Keratinocyte (primary cell): ENCODE results near the gene MC3R. TPM values are rescaled to one million over a fixed set of nuclear protein-coding genes. Genes with fewer than 3 reads are reported as not detected.

Experiments
- DNase-seq: peaks from one replicate; pipeline ENCODE4 v3.0.0-alpha.2; 2011; ENCODE audit warnings: low read depth, missing footprints, low spot score
- FAIRE-seq: peaks from 2 replicates; lab custom pipeline; 2011; peaks lifted over from hg19 to GRCh38; lab: Jason Lieb, UNC
- H2AFZ ChIP-seq: 2 replicates; pipeline ENCODE4 v1.6.0; 2012; ENCODE audit warnings: low read length, control low read depth, inconsistent platforms; ENCODE audit not compliant: control insufficient read depth
- H3K27ac ChIP-seq: 2 replicates; pipeline ENCODE4 v1.5.1; 2011; ENCODE audit warnings: low read length; ENCODE audit not compliant: control insufficient read depth, insufficient read depth
- H3K27me3 ChIP-seq: 3 replicates; pipeline ENCODE4 v1.6.0; 2011; ENCODE audit warnings: low read length; ENCODE audit not compliant: control insufficient read depth, insufficient read depth; ENCODE audit errors: extremely low read depth
- H3K36me3 ChIP-seq, 2 experiments: 2 replicates in 1 of 2; 3 replicates in 1 of 2; pipeline ENCODE4 v1.5.1; 2011; ENCODE audit warnings: low read length in 2 of 2, mild to moderate bottlenecking in 1 of 2; ENCODE audit not compliant: control insufficient read depth in 2 of 2, insufficient read depth in 2 of 2; ENCODE audit errors: extremely low read depth in 1 of 2
- H3K4me1 ChIP-seq: 3 replicates; pipeline ENCODE4 v1.5.1; 2011; ENCODE audit warnings: low read length; ENCODE audit not compliant: control insufficient read depth, insufficient read depth; ENCODE audit errors: extremely low read depth
- H3K4me2 ChIP-seq: 3 replicates; pipeline ENCODE4 v1.6.0; 2011; ENCODE audit warnings: low read depth, low read length; ENCODE audit not compliant: control insufficient read depth, insufficient read depth; ENCODE audit errors: extremely low read depth
- H3K4me3 ChIP-seq, 3 experiments: fragments of 200-600 bp in 1 of 3; sonication (generic) in 1 of 3; 2 replicates in 2 of 3; 3 replicates in 1 of 3; pipeline ENCODE4 v1.5.1; 2011 to 2016; ENCODE audit warnings: low read length in 3 of 3, mild to moderate bottlenecking in 3 of 3, control low read depth in 2 of 3, inconsistent platforms in 1 of 3, low read depth in 1 of 3, mixed read lengths in 1 of 3, mixed run types in 1 of 3, moderate library complexity in 1 of 3; ENCODE audit not compliant: control insufficient read depth in 2 of 3, insufficient read depth in 2 of 3; ENCODE audit errors: extremely low read depth in 1 of 3
- H3K79me2 ChIP-seq: 2 replicates; pipeline ENCODE4 v1.6.0; 2012; ENCODE audit warnings: low read length; ENCODE audit not compliant: control insufficient read depth, insufficient read depth
- H3K9ac ChIP-seq: 3 replicates; pipeline ENCODE4 v1.6.0; 2011; ENCODE audit warnings: low read length; ENCODE audit not compliant: control insufficient read depth, insufficient read depth; ENCODE audit errors: extremely low read depth
- H3K9me1 ChIP-seq: 3 replicates; pipeline ENCODE4 v1.6.0; 2011; ENCODE audit warnings: low read length; ENCODE audit not compliant: control insufficient read depth, insufficient read depth; ENCODE audit errors: extremely low read depth
- H3K9me3 ChIP-seq: 2 replicates; pipeline ENCODE4 v1.5.1; 2012; ENCODE audit warnings: low read depth, low read length; ENCODE audit not compliant: control insufficient read depth
- H4K20me1 ChIP-seq: 3 replicates; pipeline ENCODE4 v1.6.0; 2011; ENCODE audit warnings: low read length; ENCODE audit not compliant: control insufficient read depth, insufficient read depth; ENCODE audit errors: extremely low read depth
- CTCF ChIP-seq, 3 experiments: IDR thresholded peaks in 1 of 3; conservative IDR thresholded peaks in 1 of 3; optimal IDR thresholded peaks in 1 of 3; 2 replicates in 2 of 3; 3 replicates in 1 of 3; pipeline versions ENCODE3 to v1.5.1; 2011; ENCODE audit warnings: low read length in 3 of 3, mild to moderate bottlenecking in 3 of 3, moderate library complexity in 2 of 3, control low read depth in 1 of 3, inconsistent platforms in 1 of 3; ENCODE audit not compliant: insufficient read depth in 2 of 3; ENCODE audit errors: extremely low read depth in 1 of 3
- EZH2 ChIP-seq: IDR thresholded peaks from one replicate; pipeline ENCODE4 v1.6.1; 2012; ENCODE audit warnings: inconsistent platforms, mild to moderate bottlenecking, low read length, moderate library complexity
- dilution Hi-C: fragments of 300-500 bp; cut with MboI; formaldehyde crosslinking; loops from one replicate; pipeline ENCODE4 v1.7.0; 2020; ENCODE audit warnings: low sequenced_read_pairs; ENCODE audit not compliant: extremely low pct_ligation_motif_present
- polyA plus RNA-seq, 5 experiments: library from polyadenylated mRNA; depleted of rRNA in 3 of 5; stranded (reverse) in 3 of 5; stranded (forward) in 1 of 5; unstranded in 1 of 5; fragments of >200 nt; gene quantifications; 1 replicate in 1 of 5; 2 replicates in 3 of 5; 3 replicates in 1 of 5; pipeline versions ENCODE4 v1.2.1 to v1.2.3, GENCODE V29; 2011 to 2012; ENCODE audit warnings: missing spikeins in 2 of 5, low read depth in 1 of 5, low replicate concordance in 1 of 5

MC3R gene
- polyA plus RNA-seq, 1 donor (not counting 4 experiments of a cell fraction or from before 2014, with no cell fraction given) = not detected

DNA sequence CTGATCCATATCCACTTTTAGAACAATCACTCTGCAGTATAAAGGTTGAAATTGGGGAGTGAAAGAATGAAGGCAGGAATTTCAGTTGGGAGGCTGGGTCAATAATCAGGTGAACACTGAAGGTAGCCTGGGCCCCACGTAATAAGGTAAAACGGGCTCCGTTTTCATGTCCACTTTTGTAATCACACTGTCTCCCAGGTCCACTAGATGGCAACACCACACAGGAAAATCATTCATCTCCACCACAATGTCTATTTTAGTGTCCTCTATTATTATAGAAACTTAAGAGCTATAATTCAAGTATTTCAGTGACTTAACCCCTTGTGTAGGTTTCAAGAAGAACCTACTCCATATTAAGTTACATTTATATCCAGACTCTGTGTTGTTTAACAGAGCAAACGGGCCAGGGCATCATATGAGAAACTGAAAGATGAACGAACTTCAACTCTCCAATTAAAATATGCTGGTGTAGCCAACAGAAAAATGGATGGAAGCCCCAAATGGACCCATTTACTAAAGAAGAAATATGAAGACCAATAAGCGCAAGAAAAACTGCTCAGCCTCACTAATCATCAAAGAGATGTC, 45.9 kb upstream of the MC3R start:
- H3K4me1 ChIP-seq = no peaks in the 10 kb centered on the region
- H3K4me3 ChIP-seq = no peak overlapping the region
- H3K9me1 ChIP-seq = no peaks in the 10 kb centered on the region
- no peak overlapping the region for H2AFZ ChIP-seq
- DNase-seq (no peak), FAIRE-seq (no peak)
- no peak overlapping the region for H3K27ac ChIP-seq
- peaks cover 5% of the 10 kb centered on the region for H3K9me3 ChIP-seq
- no peaks in the 10 kb centered on the region for H4K20me1 ChIP-seq
- no peaks in the 10 kb centered on the region for H3K79me2 ChIP-seq
- dilution Hi-C loops = no loop called here
- TF ChIP-seq EZH2 (no peak), CTCF (optimal IDR thresholded peaks at IDR 0.05 in 1 of 3, IDR thresholded peaks at IDR 0.05 in 1 of 3, conservative IDR thresholded peaks at IDR 0.05 in 1 of 3; ENCODE audit: extremely low read depth in 1 of 3, insufficient read depth in 2 of 3, low read length in 3 of 3) (peak; percentile 48 to 77 (median 52))
- H3K4me2 ChIP-seq = no peak overlapping the region
- no peaks in the 10 kb centered on the region for H3K36me3 ChIP-seq
- no peak overlapping the region for H3K9ac ChIP-seq
- no peaks in the 10 kb centered on the region for H3K27me3 ChIP-seq

- H3K79me2 ChIP-seq = no peaks in the 10 kb centered on the region
- H3K9me3 ChIP-seq = peaks cover 5% of the 10 kb centered on the region
- H4K20me1 ChIP-seq = no peaks in the 10 kb centered on the region
- no peaks in the 10 kb centered on the region for H3K4me1 ChIP-seq
- H3K4me2 ChIP-seq = no peak overlapping the region
- no peak overlapping the region for H3K27ac ChIP-seq
- no peaks in the 10 kb centered on the region for H3K27me3 ChIP-seq
- FAIRE-seq (no peak), DNase-seq (no peak)
- H3K4me3 ChIP-seq = no peak overlapping the region
- dilution Hi-C loops = no loop called here
- H3K9me1 ChIP-seq = no peaks in the 10 kb centered on the region
- TF ChIP-seq EZH2 (no peak), CTCF (optimal IDR thresholded peaks at IDR 0.05 in 1 of 3, IDR thresholded peaks at IDR 0.05 in 1 of 3, conservative IDR thresholded peaks at IDR 0.05 in 1 of 3; ENCODE audit: extremely low read depth in 1 of 3, insufficient read depth in 2 of 3, low read length in 3 of 3) (no peak)
- no peaks in the 10 kb centered on the region for H3K36me3 ChIP-seq
- no peak overlapping the region for H2AFZ ChIP-seq
- H3K9ac ChIP-seq = no peak overlapping the region
These were observed 44.3 kb upstream of the MC3R start for GRCh38 chr20:56204206-56204605.
